NT2/D1 (cell line): ENCODE measurements around the gene MOB3B.

Experiments
- SUZ12 ChIP-seq: IDR thresholded peaks from 2 replicates; pipeline ENCODE4 v1.6.1; 2011; ENCODE audit not compliant: insufficient read length, insufficient read depth; ENCODE audit errors: extremely low read depth
- YY1 ChIP-seq: IDR thresholded peaks from 2 replicates; pipeline ENCODE4 v1.6.1; 2011; ENCODE audit not compliant: insufficient read length, insufficient read depth
- ZNF274 ChIP-seq: IDR thresholded peaks from 2 replicates; pipeline ENCODE4 v1.6.1; 2011; ENCODE audit warnings: mild to moderate bottlenecking, low read depth, low read length

GRCh38 chr9:27337833-27338526 is 191.6 kb downstream of the MOB3B start:
- no peak for TF ChIP-seq ZNF274
- TF ChIP-seq YY1 = no peak
- no peak for TF ChIP-seq SUZ12
